Caco-2 (cell line): Measurements from ENCODE around the gene GPATCH8. TPM values are rescaled to one million over a fixed set of nuclear protein-coding genes. Genes with fewer than 3 reads are reported as not detected.

Experiments
- BruUV-seq: library from RNA; stranded (reverse); fragments of 400-500 nt; replicated peaks from 2 replicates; lab custom pipeline; 2021; lab: Mats Ljungman, UMichigan
- CTCF ChIA-PET: fragments of 300-600 bp; sonication (Branson Sonifier 250); formaldehyde crosslinking; loops from one replicate; lab custom pipeline; 2022; ENCODE audit warnings: antibody characterized with exemption; lab: Charles Lee
- POLR2A ChIA-PET: fragments of 300-600 bp; sonication (Branson Sonifier 250); formaldehyde crosslinking; loops from one replicate; lab custom pipeline; 2022; ENCODE audit warnings: antibody characterized with exemption; lab: Charles Lee
- DNase-seq, 2 experiments: peaks; one replicate each; pipeline versions ENCODE4 v3.0.0 to v3.0.0-alpha.2; 2020 to 2022
- H3K27me3 ChIP-seq: replicated peaks from 2 replicates; pipeline ENCODE4 v1.6.0; 2011; ENCODE audit warnings: low read length; ENCODE audit not compliant: control insufficient read depth, insufficient read depth
- H3K36me3 ChIP-seq: 2 replicates; pipeline ENCODE4 v1.5.1; 2011; ENCODE audit warnings: low read length; ENCODE audit not compliant: control insufficient read depth, insufficient read depth
- H3K4me1 ChIP-seq: fragments of 250-450 bp; sonication (Bioruptor Pico); 2 replicates; pipeline ENCODE4 v1.5.1; 2020; ENCODE audit warnings: mild to moderate bottlenecking
- H3K4me3 ChIP-seq: 2 replicates; pipeline ENCODE4 v1.5.1; 2011; ENCODE audit warnings: low read depth, mild to moderate bottlenecking, control low read depth, low read length
- H3K9me3 ChIP-seq: fragments of 250-450 bp; sonication (Bioruptor Pico); 2 replicates; pipeline ENCODE4 v1.5.1; 2020; ENCODE audit warnings: mild to moderate bottlenecking, moderate library complexity
- H3K27ac Mint-ChIP-seq: one replicate; pipeline ENCODE4 v1.8.0; 2022; ENCODE audit warnings: mixed read lengths; ENCODE audit not compliant: unreplicated experiment
- H3K27me3 Mint-ChIP-seq: one replicate; pipeline ENCODE4 v1.8.0; 2022; ENCODE audit warnings: mixed read lengths; ENCODE audit not compliant: insufficient read depth, unreplicated experiment
- H3K36me3 Mint-ChIP-seq: one replicate; pipeline ENCODE4 v1.8.0; 2022; ENCODE audit warnings: mild to moderate bottlenecking, mixed read lengths; ENCODE audit not compliant: insufficient read depth, unreplicated experiment
- H3K4me1 Mint-ChIP-seq: one replicate; pipeline ENCODE4 v1.8.0; 2022; ENCODE audit warnings: low read depth, mixed read lengths; ENCODE audit not compliant: unreplicated experiment
- H3K4me3 Mint-ChIP-seq: one replicate; pipeline ENCODE4 v1.8.0; 2022; ENCODE audit warnings: mild to moderate bottlenecking, moderate library complexity, mixed read lengths; ENCODE audit not compliant: unreplicated experiment
- H3K9me3 Mint-ChIP-seq: one replicate; pipeline ENCODE4 v1.8.0; 2022; ENCODE audit warnings: mixed read lengths; ENCODE audit not compliant: unreplicated experiment
- intact Hi-C: fragments of 100-400 bp; cut with micrococcal nuclease; formaldehyde crosslinking; loops from one replicate; pipeline ENCODE4 v1.10.0; 2022; ENCODE audit not compliant: unreplicated experiment
- total RNA-seq: library from RNA; stranded (reverse); gene quantifications from 2 replicates; pipeline ENCODE4 v1.2.3, GENCODE V29; 2022
- TF ChIP-seq, protein P1 (sequence below), 2 experiments: fragments of 200-600 bp in 1 of 2; IDR thresholded peaks; 1 replicate in 1 of 2; 2 replicates in 1 of 2; pipeline versions ENCODE4 v1.5.1 to v1.8.0; 2011 to 2022; ENCODE audit warnings: antibody characterized with exemption in 1 of 2, control low read depth in 1 of 2, inconsistent platforms in 1 of 2, low read depth in 1 of 2, low read length in 1 of 2, mild to moderate bottlenecking in 1 of 2, moderate library complexity in 1 of 2; ENCODE audit not compliant: insufficient read depth in 1 of 2, severe bottlenecking in 1 of 2, unreplicated experiment in 1 of 2

GPATCH8 gene
- total RNA-seq, 1 experiment from 2014 or later: 53.4 TPM

DNA sequence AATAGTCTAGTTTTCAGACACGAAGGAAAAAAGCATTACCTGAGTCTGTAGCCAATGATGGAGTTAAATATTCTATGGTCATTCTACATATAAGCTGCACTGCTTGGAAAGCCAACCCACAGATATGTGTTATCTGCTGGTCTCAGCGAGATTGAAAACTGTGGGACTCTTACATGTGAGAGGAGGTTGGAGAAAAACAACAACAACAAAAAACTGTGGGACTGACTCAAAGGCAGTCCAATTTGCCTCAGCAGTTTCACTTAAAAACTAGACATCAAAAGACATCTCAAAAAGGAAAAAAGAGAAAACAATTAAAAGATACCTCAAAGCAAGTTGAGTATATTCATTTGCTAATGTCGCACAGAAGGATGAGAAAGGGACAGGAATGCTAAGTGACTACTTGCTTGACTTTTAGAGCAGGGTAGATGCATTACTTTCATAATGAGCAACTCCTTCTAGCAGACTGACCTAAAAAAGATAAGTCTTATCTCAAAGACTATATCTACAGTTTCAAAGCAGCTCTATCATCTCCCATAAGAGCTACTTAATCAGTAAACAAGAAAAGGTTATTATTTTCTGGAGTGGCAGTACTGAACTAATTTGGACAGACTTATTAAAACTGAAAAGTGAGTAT, 78.3 kb downstream of the GPATCH8 start:
- Histone ChIP-seq H3K4me3 (no peak overlapping the region), H3K36me3 (no peaks in the 10 kb centered on the region), H3K27me3 (no peaks in the 10 kb centered on the region), H3K4me1 (peaks cover 24% of the 10 kb centered on the region), H3K9me3 (no peaks in the 10 kb centered on the region)
- TF ChIP-seq, protein P1, sequence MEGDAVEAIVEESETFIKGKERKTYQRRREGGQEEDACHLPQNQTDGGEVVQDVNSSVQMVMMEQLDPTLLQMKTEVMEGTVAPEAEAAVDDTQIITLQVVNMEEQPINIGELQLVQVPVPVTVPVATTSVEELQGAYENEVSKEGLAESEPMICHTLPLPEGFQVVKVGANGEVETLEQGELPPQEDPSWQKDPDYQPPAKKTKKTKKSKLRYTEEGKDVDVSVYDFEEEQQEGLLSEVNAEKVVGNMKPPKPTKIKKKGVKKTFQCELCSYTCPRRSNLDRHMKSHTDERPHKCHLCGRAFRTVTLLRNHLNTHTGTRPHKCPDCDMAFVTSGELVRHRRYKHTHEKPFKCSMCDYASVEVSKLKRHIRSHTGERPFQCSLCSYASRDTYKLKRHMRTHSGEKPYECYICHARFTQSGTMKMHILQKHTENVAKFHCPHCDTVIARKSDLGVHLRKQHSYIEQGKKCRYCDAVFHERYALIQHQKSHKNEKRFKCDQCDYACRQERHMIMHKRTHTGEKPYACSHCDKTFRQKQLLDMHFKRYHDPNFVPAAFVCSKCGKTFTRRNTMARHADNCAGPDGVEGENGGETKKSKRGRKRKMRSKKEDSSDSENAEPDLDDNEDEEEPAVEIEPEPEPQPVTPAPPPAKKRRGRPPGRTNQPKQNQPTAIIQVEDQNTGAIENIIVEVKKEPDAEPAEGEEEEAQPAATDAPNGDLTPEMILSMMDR (IDR thresholded peaks at IDR 0.05; ENCODE audit: insufficient read depth in 1 of 2, low read depth in 1 of 2, low read length in 1 of 2, severe bottlenecking in 1 of 2, unreplicated experiment in 1 of 2): no peak
- peaks cover 38% of the 10 kb centered on the region for H3K36me3 Mint-ChIP-seq
- DNase-seq: no peak
- ChIA-PET CTCF (interaction anchor here (1.1 to 1.4 kb wide), 2 partner anchors 79 to 99 kb away, joined by 4 read pairs; partner anchors contain the start of gene GRN), POLR2A (interaction anchor here (0.9 kb wide), 1 partner anchor 9 kb away, joined by 3 read pairs; no protein-coding TSS in a partner anchor)
- H3K27me3 Mint-ChIP-seq: no peaks in the 10 kb centered on the region
- peaks cover 23% of the 10 kb centered on the region for H3K4me1 Mint-ChIP-seq
- intact Hi-C loops: no loop called here
- H3K4me3 Mint-ChIP-seq: no peak overlapping the region
- no TSS peak for BruUV-seq
- H3K27ac Mint-ChIP-seq: no peak overlapping the region
- no peaks in the 10 kb centered on the region for H3K9me3 Mint-ChIP-seq

DNA sequence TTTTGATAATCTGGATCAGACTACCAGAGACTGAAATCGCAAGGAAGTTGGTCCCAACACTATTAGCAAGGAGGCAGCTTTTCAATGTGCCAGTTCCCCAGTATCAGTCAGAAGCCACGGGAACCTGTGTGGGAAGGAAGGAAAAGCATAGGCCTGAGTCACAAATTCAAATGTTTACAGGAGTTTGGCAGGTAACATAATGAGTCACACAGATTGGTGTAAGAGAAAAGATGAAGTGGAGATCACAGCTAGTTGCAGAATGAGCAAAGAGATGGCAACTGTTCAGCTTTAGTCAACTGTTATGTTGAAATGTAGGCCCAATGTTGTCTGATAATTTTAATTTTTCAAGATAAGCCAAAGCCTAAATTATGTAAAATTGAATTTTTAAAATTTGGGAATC, 85.7 kb downstream of the GPATCH8 start:
- Mint-ChIP-seq H3K4me1 (no peaks in the 10 kb centered on the region), H3K36me3 (peaks cover 67% of the 10 kb centered on the region), H3K27me3 (no peaks in the 10 kb centered on the region), H3K27ac (no peak overlapping the region), H3K4me3 (no peak overlapping the region), H3K9me3 (no peaks in the 10 kb centered on the region)
- Histone ChIP-seq H3K36me3 (no peaks in the 10 kb centered on the region; the same call in 1 of the 2 replicates), H3K27me3 (no peaks in the 10 kb centered on the region), H3K4me1 (no peaks in the 10 kb centered on the region), H3K9me3 (no peaks in the 10 kb centered on the region), H3K4me3 (no peak overlapping the region)
- CTCF ChIA-PET: no interaction called here
- BruUV-seq: no TSS peak
- DNase-seq: no peak
- intact Hi-C loops: no loop called here
- TF ChIP-seq, protein P1 (IDR thresholded peaks at IDR 0.05; ENCODE audit: insufficient read depth in 1 of 2, low read depth in 1 of 2, low read length in 1 of 2, severe bottlenecking in 1 of 2, unreplicated experiment in 1 of 2): no peak
- POLR2A ChIA-PET: interaction anchor here (0.5 kb wide), 1 partner anchor 357 kb away, joined by 3 read pairs; no protein-coding TSS in a partner anchor

DNA sequence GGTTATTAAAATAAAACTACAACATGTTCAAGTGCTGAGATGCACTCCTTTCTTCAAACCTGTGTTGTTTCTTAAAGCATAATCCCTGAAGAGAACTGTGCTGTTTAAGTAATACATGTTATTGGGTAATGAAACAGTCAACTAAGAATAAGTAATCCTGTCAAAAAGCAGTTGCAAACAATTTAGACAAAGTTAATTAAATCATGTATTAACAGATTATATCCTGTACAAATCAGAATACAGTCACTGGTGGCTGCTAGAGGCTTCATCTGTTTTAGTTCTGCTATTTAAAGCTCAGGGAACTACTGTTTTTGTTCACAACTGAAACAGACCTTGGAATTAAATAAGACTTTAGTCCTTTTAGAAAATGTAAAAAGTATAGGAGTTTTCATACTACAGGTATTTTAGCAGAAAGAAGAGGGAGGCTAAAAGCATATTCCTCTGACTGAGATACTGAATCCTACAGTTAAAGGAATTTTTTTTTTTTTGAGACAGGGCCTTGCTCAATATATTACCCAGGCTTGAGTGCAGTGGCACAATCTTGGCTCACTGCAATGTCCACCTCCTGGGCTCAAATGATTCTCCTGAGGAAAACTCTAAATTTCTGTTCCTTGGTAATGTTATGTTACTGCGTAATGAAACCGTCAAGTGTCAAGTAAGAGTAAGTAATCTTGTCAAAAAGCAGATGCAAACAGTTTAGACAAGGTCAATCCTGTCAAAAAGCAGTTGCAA, 86.5 kb downstream of the GPATCH8 start:
- Mint-ChIP-seq H3K27me3 (no peaks in the 10 kb centered on the region), H3K4me1 (no peaks in the 10 kb centered on the region), H3K9me3 (no peaks in the 10 kb centered on the region), H3K4me3 (no peak overlapping the region), H3K36me3 (peaks cover 69% of the 10 kb centered on the region), H3K27ac (no peak overlapping the region)
- Histone ChIP-seq H3K9me3 (no peaks in the 10 kb centered on the region), H3K36me3 (no peaks in the 10 kb centered on the region; the same call in 1 of the 2 replicates), H3K4me1 (no peaks in the 10 kb centered on the region), H3K27me3 (no peaks in the 10 kb centered on the region), H3K4me3 (no peak overlapping the region)
- TF ChIP-seq, protein P1 (IDR thresholded peaks at IDR 0.05; ENCODE audit: insufficient read depth in 1 of 2, low read depth in 1 of 2, low read length in 1 of 2, severe bottlenecking in 1 of 2, unreplicated experiment in 1 of 2): no peak
- BruUV-seq: no TSS peak
- POLR2A ChIA-PET: interaction anchor here (0.5 to 0.7 kb wide), 2 partner anchors 15 to 358 kb away, joined by 3 read pairs; no protein-coding TSS in a partner anchor
- intact Hi-C loops: no loop called here
- CTCF ChIA-PET: no interaction called here
- DNase-seq: no peak
